Trophoblast cell (in vitro differentiated cells and primary cell): ENCODE results near the gene EGFL8.
A peak's percentile ranks its signal among the peaks of the same experiment; 100 is the strongest.

Experiments used
- DNase-seq, 2 donors: peaks; one replicate each; pipeline ENCODE4 v3.0.0-alpha.2; 2016
- H2AFZ ChIP-seq: 2 replicates; pipeline ENCODE4 v1.6.1; 2013; ENCODE audit warnings: low read length, moderate library complexity, mild to moderate bottlenecking; ENCODE audit not compliant: insufficient read depth, poor library complexity
- H2AK5ac ChIP-seq: 2 replicates; pipeline ENCODE4 v1.6.1; 2013; ENCODE audit warnings: mild to moderate bottlenecking, low read length
- H2BK120ac ChIP-seq: 2 replicates; pipeline ENCODE4 v1.6.1; 2013; ENCODE audit warnings: low read length, mild to moderate bottlenecking, moderate library complexity; ENCODE audit not compliant: insufficient read depth, poor library complexity
- H2BK12ac ChIP-seq: 2 replicates; pipeline ENCODE4 v1.6.1; 2013; ENCODE audit warnings: mild to moderate bottlenecking, low read length, moderate library complexity
- H2BK5ac ChIP-seq: 2 replicates; pipeline ENCODE4 v1.6.1; 2013; ENCODE audit warnings: low read length, low read depth, moderate library complexity, mild to moderate bottlenecking; ENCODE audit not compliant: poor library complexity
- H3K14ac ChIP-seq: 2 replicates; pipeline ENCODE4 v1.6.1; 2013; ENCODE audit warnings: mild to moderate bottlenecking, low read length
- H3K18ac ChIP-seq: 2 replicates; pipeline ENCODE4 v1.6.1; 2013; ENCODE audit warnings: mild to moderate bottlenecking, low read length
- H3K23ac ChIP-seq: 2 replicates; pipeline ENCODE4 v1.6.1; 2013; ENCODE audit warnings: low read length
- H3K27ac ChIP-seq: 2 replicates; pipeline ENCODE4 v1.5.1; 2013; ENCODE audit warnings: low read depth, mild to moderate bottlenecking, inconsistent platforms, low read length, moderate library complexity
- H3K27me3 ChIP-seq: 2 replicates; pipeline ENCODE4 v1.6.1; 2013; ENCODE audit warnings: inconsistent platforms, mild to moderate bottlenecking, low read length, moderate library complexity; ENCODE audit not compliant: insufficient read depth
- H3K36me3 ChIP-seq, 2 experiments: 1 replicate in 1 of 2; 2 replicates in 1 of 2; pipeline ENCODE4 v1.6.1; 2013; ENCODE audit warnings: low read length in 2 of 2, mild to moderate bottlenecking in 2 of 2, moderate library complexity in 1 of 2; ENCODE audit not compliant: insufficient read depth in 2 of 2, control insufficient read depth in 1 of 2
- H3K4ac ChIP-seq: 2 replicates; pipeline ENCODE4 v1.6.1; 2013; ENCODE audit warnings: low read depth, mild to moderate bottlenecking, low read length, moderate library complexity
- H3K4me1 ChIP-seq, 2 experiments: 1 replicate in 1 of 2; 2 replicates in 1 of 2; pipeline ENCODE4 v1.6.1; 2013; ENCODE audit warnings: low read length in 2 of 2, mild to moderate bottlenecking in 2 of 2, moderate library complexity in 1 of 2; ENCODE audit not compliant: insufficient read depth in 2 of 2, control insufficient read depth in 1 of 2
- H3K4me2 ChIP-seq: 2 replicates; pipeline ENCODE4 v1.6.1; 2013; ENCODE audit warnings: inconsistent platforms, mild to moderate bottlenecking, low read length, moderate library complexity
- H3K4me3 ChIP-seq: 2 replicates; pipeline ENCODE4 v1.5.1; 2013; ENCODE audit warnings: mild to moderate bottlenecking, low read depth, low read length, inconsistent platforms
- H3K79me1 ChIP-seq: one replicate; pipeline ENCODE4 v1.6.1; 2013; ENCODE audit warnings: low read length
- H3K79me2 ChIP-seq: 2 replicates; pipeline ENCODE4 v1.6.1; 2013; ENCODE audit warnings: low read length, mild to moderate bottlenecking; ENCODE audit not compliant: control insufficient read depth, insufficient read depth, poor library complexity
- H3K9ac ChIP-seq: 2 replicates; pipeline ENCODE4 v1.6.1; 2013; ENCODE audit warnings: mild to moderate bottlenecking, low read length
- H3K9me3 ChIP-seq: 2 replicates; pipeline ENCODE4 v1.6.1; 2013; ENCODE audit warnings: low read depth, mild to moderate bottlenecking, control low read depth, inconsistent platforms, low read length; ENCODE audit not compliant: insufficient read depth
- H4K12ac ChIP-seq: 2 replicates; pipeline ENCODE4 v1.6.1; 2013; ENCODE audit warnings: low read depth, mild to moderate bottlenecking, low read length, moderate library complexity
- H4K8ac ChIP-seq: 2 replicates; pipeline ENCODE4 v1.6.1; 2013; ENCODE audit warnings: low read depth, mild to moderate bottlenecking, low read length, moderate library complexity
- H4K91ac ChIP-seq: one replicate; pipeline ENCODE4 v1.6.1; 2013; ENCODE audit warnings: low read depth, mild to moderate bottlenecking, low read length, moderate library complexity
- WGBS: extraction: QIAGEN DNeasy Blood & Tissue Kit; methylation state at CpG from one replicate; pipeline ENCODE4 v1.1.7; 2013; ENCODE audit warnings: missing lambda C conversion rate; ENCODE audit not compliant: insufficient read length, insufficient coverage; ENCODE audit errors: extremely low coverage; 5-methylcytosine and 5-hydroxymethylcytosine counted together

EGFL8 gene

GRCh38 chr6:32166411-32167061, 2.1 kb downstream of the EGFL8 start:
- Histone ChIP-seq H3K9me3 (no peaks in the 10 kb centered on the region), H2AK5ac (no peak overlapping the region), H3K27ac (no peak overlapping the region), H3K9ac (no peak overlapping the region), H3K4me3 (no peak overlapping the region), H3K4me2 (no peak overlapping the region), H3K4ac (no peak overlapping the region), H3K36me3 (peaks cover 69 to 73% of the 10 kb centered on the region in 2 experiments), H2BK12ac (no peak overlapping the region), H3K23ac (no peak overlapping the region), H3K14ac (no peak overlapping the region), H3K79me2 (no peaks in the 10 kb centered on the region), H2AFZ (no peak overlapping the region), H2BK120ac (no peak overlapping the region), H2BK5ac (no peak overlapping the region), H3K79me1 (no peaks in the 10 kb centered on the region), H3K27me3 (no peaks in the 10 kb centered on the region), H4K91ac (no peak overlapping the region), H4K8ac (no peak overlapping the region), H3K18ac (no peak overlapping the region), H4K12ac (no peak overlapping the region), H3K4me1 (peaks cover 5 to 7% of the 10 kb centered on the region in 2 experiments)
- DNase-seq = peak in 1 of 2 donors; percentile 42
- WGBS = no CpG with 5 or more reads among the region's 30 CpGs

DNA sequence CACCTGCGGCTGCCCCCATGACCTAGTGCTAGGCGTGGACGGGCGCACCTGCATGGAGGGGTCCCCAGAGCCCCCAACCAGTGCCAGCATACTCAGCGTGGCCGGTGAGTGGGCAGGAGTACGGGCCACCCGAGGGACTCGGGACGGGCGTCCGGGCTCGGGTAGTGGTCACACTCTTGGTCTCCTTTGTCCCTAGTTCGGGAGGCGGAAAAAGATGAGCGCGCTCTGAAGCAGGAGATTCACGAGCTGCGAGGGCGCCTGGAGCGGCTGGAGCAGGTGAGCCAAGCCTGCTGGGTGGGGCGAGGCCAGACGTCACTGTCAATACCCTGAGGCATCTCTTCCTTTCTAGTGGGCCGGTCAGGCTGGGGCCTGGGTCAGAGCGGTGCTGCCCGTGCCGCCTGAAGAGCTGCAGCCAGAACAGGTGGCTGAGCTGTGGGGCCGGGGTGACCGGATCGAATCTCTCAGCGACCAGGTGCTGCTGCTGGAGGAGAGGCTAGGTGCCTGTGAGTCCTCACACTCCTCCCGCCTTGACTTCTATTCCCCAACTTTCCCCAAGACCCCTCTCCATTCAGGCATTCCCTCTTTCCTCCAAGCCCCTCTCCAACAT, 2.9 kb downstream of the EGFL8 start:
- no peak overlapping the region for H4K12ac ChIP-seq
- no peak overlapping the region for H3K23ac ChIP-seq
- H3K9ac ChIP-seq = no peak overlapping the region
- no peak overlapping the region for H2BK12ac ChIP-seq
- peak; percentile 86 to 92 for DNase-seq
- no peak overlapping the region for H2BK5ac ChIP-seq
- H3K4me2 ChIP-seq = no peak overlapping the region
- H2AFZ ChIP-seq = no peak overlapping the region
- no CpG with 5 or more reads among the region's 32 CpGs for WGBS
- peaks cover 67 to 73% of the 10 kb centered on the region in 2 experiments for H3K36me3 ChIP-seq
- no peaks in the 10 kb centered on the region for H3K27me3 ChIP-seq
- no peaks in the 10 kb centered on the region for H3K79me1 ChIP-seq
- H3K4me1 ChIP-seq = peaks cover 5 to 7% of the 10 kb centered on the region in 2 experiments
- H3K79me2 ChIP-seq = no peaks in the 10 kb centered on the region
- no peak overlapping the region for H3K18ac ChIP-seq
- H2BK120ac ChIP-seq = no peak overlapping the region
- no peak overlapping the region for H3K4me3 ChIP-seq
- H2AK5ac ChIP-seq = no peak overlapping the region
- H3K4ac ChIP-seq = no peak overlapping the region
- no peaks in the 10 kb centered on the region for H3K9me3 ChIP-seq
- H3K27ac ChIP-seq = no peak overlapping the region
- H4K8ac ChIP-seq = no peak overlapping the region
- no peak overlapping the region for H4K91ac ChIP-seq
- H3K14ac ChIP-seq = no peak overlapping the region

- no peak overlapping the region for H2AFZ ChIP-seq
- no peak overlapping the region for H3K14ac ChIP-seq
- no peak overlapping the region for H2BK5ac ChIP-seq
- peaks cover 6 to 8% of the 10 kb centered on the region in 2 experiments for H3K4me1 ChIP-seq
- no peak overlapping the region for H2BK120ac ChIP-seq
- no peak overlapping the region for H2AK5ac ChIP-seq
- no peak overlapping the region for H4K91ac ChIP-seq
- no peak overlapping the region for H3K4me2 ChIP-seq
- H3K18ac ChIP-seq = no peak overlapping the region
- no peak overlapping the region for H3K9ac ChIP-seq
- no peaks in the 10 kb centered on the region for H3K79me1 ChIP-seq
- no CpG with 5 or more reads among the region's 6 CpGs for WGBS
- peaks cover 61 to 67% of the 10 kb centered on the region in 2 experiments for H3K36me3 ChIP-seq
- no peak overlapping the region for H4K8ac ChIP-seq
- H4K12ac ChIP-seq = no peak overlapping the region
- H3K23ac ChIP-seq = no peak overlapping the region
- no peak overlapping the region for H3K27ac ChIP-seq
- H3K4ac ChIP-seq = no peak overlapping the region
- DNase-seq = no peak
- H3K9me3 ChIP-seq = no peaks in the 10 kb centered on the region
- no peaks in the 10 kb centered on the region for H3K27me3 ChIP-seq
- H3K4me3 ChIP-seq = no peak overlapping the region
- no peaks in the 10 kb centered on the region for H3K79me2 ChIP-seq
- no peak overlapping the region for H2BK12ac ChIP-seq
Observed at GRCh38 chr6:32167761-32168262, 3.4 kb downstream of the EGFL8 start.

- no peak overlapping the region for H3K9ac ChIP-seq
- H2BK120ac ChIP-seq = no peak overlapping the region
- H2BK5ac ChIP-seq = no peak overlapping the region
- no peak overlapping the region for H3K4me3 ChIP-seq
- WGBS = no CpG with 5 or more reads among the region's 2 CpGs
- H3K9me3 ChIP-seq = no peaks in the 10 kb centered on the region
- no peak overlapping the region for H2AFZ ChIP-seq
- no peak overlapping the region for H3K27ac ChIP-seq
- H4K91ac ChIP-seq = no peak overlapping the region
- H3K4me2 ChIP-seq = no peak overlapping the region
- no peak overlapping the region for H4K12ac ChIP-seq
- DNase-seq = no peak
- no peaks in the 10 kb centered on the region for H3K79me1 ChIP-seq
- H3K4me1 ChIP-seq = peaks cover 12 to 13% of the 10 kb centered on the region in 2 experiments
- H3K14ac ChIP-seq = no peak overlapping the region
- H2BK12ac ChIP-seq = no peak overlapping the region
- H3K23ac ChIP-seq = no peak overlapping the region
- H3K27me3 ChIP-seq = no peaks in the 10 kb centered on the region
- H3K18ac ChIP-seq = no peak overlapping the region
- no peaks in the 10 kb centered on the region for H3K79me2 ChIP-seq
- H2AK5ac ChIP-seq = no peak overlapping the region
- no peak overlapping the region for H3K4ac ChIP-seq
- no peak overlapping the region for H4K8ac ChIP-seq
- H3K36me3 ChIP-seq = peaks cover 58 to 64% of the 10 kb centered on the region in 2 experiments
Observed at GRCh38 chr6:32168350-32168749, 4.0 kb downstream of the EGFL8 start.
